Measurements from ENCODE around the gene QSOX1.
"Not testable (repeated sequence)": the region's sequence is repeated elsewhere in the genome, so short reads cannot be mapped to it uniquely, and the experiment has no call there.

Gene QSOX1

DNA sequence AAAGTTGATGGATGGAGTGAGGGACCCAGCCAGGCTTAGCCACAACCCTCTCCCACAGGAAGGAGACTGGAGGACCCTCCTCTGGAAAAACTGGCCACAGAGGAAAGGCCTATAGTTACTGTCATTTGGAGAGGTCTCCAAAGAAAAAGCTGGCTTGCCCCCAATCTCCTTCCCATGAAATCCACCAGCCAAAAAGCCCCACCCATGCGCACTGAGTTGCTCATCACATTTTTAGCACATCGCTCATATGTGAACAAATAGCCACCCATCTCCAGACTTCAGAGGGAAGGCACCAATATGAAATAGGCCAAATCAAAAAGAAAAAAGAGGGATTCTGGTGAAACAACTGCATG, 36.9 kb upstream of the QSOX1 start:
- H3K4me3 ChIP-seq (ENCODE audit: low read depth, low read length), result no peak overlapping the region
- DNase-seq (ENCODE audit: low read depth), result no peak
- TF ChIP-seq, protein P1, sequence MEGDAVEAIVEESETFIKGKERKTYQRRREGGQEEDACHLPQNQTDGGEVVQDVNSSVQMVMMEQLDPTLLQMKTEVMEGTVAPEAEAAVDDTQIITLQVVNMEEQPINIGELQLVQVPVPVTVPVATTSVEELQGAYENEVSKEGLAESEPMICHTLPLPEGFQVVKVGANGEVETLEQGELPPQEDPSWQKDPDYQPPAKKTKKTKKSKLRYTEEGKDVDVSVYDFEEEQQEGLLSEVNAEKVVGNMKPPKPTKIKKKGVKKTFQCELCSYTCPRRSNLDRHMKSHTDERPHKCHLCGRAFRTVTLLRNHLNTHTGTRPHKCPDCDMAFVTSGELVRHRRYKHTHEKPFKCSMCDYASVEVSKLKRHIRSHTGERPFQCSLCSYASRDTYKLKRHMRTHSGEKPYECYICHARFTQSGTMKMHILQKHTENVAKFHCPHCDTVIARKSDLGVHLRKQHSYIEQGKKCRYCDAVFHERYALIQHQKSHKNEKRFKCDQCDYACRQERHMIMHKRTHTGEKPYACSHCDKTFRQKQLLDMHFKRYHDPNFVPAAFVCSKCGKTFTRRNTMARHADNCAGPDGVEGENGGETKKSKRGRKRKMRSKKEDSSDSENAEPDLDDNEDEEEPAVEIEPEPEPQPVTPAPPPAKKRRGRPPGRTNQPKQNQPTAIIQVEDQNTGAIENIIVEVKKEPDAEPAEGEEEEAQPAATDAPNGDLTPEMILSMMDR (IDR thresholded peaks at IDR 0.05; ENCODE audit: insufficient read depth, low read depth, low read length, missing control alignments), result no peak

DNA sequence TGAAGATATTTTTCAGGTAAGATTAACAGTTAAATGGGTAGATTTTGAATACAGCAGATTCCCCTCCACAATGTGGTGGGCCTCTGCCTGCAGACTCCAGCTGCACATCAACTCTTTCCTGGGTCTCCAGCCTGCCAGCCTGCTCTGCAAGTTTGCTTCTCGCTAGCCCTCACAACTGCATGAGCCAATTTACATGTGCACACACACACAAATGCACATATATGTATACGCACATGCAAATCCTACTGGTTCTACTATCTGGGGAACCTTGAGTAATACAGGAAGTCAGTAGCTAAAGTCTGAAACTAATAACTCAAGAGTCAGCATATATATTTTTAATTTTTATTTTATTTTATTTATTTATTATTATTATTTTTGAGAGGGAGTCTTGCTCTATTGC, 34.8 kb upstream of the QSOX1 start:
- no peak for DNase-seq (ENCODE audit: low read depth)
- no peak overlapping the region for H3K4me3 ChIP-seq (ENCODE audit: low read depth, low read length)
- TF ChIP-seq, protein P1 (IDR thresholded peaks at IDR 0.05; ENCODE audit: insufficient read depth, low read depth, low read length, missing control alignments), result no peak

DNA sequence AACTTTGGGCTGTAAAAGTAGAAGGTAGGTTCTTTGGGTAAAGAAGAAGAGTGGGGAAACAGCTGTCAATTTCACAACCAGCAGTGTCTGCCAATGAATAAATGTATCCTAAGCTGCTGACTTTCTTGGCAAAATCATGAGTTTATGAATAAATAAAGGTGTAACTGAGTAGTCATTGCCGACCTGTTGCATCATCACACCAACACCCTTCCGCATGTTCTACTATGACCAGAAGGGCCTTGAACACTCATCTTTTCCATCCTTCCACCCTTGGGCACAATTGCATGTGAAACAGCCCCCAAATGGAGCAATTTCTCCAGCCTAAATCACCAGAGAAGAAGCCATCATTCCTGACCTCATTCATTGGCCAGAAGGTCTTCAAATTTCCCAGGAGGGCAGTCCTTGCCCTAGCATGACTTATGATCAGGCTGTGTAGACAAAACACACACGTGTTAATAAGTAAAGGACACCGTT, 31.2 kb upstream of the QSOX1 start:
- no peak overlapping the region for H3K4me3 ChIP-seq (ENCODE audit: low read depth, low read length)
- DNase-seq (ENCODE audit: low read depth), result no peak
- TF ChIP-seq, protein P1 (IDR thresholded peaks at IDR 0.05; ENCODE audit: insufficient read depth, low read depth, low read length, missing control alignments), result no peak

DNA sequence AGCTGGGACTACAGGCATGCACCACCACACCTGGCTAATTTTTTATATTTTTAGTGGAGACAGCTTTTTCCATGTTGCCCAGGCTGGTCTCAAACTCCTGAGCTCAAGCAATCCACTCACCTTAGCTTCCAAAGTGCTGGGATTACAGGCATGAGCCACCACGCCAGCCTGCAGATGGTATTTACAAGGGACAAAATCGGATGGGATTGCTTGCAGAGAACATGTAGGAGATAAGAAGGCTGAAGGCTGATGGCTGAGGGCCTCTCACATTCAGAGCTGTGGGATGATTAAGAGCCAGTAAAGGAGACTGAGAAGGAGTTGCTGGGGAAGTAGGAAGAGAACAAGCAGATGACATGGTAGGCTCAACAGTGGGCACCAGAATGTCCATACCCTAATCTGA, 24.0 kb upstream of the QSOX1 start:
- no peak for DNase-seq (ENCODE audit: low read depth)
- H3K4me3 ChIP-seq (ENCODE audit: low read depth, low read length), result no peak overlapping the region
- TF ChIP-seq, protein P1 (IDR thresholded peaks at IDR 0.05; ENCODE audit: insufficient read depth, low read depth, low read length, missing control alignments), result no peak

DNA sequence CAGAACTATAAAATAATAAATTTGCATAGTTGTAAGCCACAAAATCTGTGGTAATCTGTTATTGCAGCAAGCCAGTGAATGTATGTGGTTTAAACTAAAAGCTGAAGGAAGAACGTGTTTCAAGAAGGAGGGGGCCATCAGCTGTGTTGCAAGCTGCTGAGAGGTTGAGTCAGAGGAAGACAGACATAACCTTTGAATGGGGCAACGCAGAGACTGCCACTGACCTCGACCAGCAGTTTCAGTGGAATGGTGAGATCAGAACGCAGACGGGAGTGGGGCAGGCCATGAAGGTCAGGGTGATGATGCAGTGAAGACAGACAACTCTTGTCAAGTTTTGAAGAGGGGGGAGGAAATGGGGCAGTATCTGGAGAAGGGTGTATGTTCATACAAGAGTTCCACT, 23.2 kb upstream of the QSOX1 start:
- no peak overlapping the region for H3K4me3 ChIP-seq (ENCODE audit: low read depth, low read length)
- DNase-seq (ENCODE audit: low read depth), result no peak
- TF ChIP-seq, protein P1 (IDR thresholded peaks at IDR 0.05; ENCODE audit: insufficient read depth, low read depth, low read length, missing control alignments), result no peak

DNA sequence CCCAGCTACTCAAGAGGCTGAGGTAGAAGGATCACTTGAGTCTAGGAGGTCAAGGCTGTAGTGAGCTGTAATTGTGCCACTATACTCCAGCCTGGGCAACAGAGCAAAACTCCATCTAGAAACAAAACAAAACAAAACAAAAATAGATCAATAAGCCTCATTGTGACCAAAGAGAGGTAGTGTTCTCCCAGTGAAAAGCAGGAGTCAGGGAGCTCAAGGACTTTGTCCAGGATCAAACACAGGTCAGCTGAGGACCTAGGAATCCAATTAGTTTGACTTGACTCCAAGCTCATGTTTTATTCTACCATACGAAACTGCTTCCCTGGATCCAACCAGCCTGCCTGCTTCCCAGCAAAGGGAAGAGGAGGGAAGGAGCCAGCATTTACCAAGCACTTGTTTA, 21.5 kb upstream of the QSOX1 start:
- TF ChIP-seq, protein P1 (IDR thresholded peaks at IDR 0.05; ENCODE audit: insufficient read depth, low read depth, low read length, missing control alignments), result no peak
- no peak overlapping the region for H3K4me3 ChIP-seq (ENCODE audit: low read depth, low read length)
- no peak for DNase-seq (ENCODE audit: low read depth)

DNA sequence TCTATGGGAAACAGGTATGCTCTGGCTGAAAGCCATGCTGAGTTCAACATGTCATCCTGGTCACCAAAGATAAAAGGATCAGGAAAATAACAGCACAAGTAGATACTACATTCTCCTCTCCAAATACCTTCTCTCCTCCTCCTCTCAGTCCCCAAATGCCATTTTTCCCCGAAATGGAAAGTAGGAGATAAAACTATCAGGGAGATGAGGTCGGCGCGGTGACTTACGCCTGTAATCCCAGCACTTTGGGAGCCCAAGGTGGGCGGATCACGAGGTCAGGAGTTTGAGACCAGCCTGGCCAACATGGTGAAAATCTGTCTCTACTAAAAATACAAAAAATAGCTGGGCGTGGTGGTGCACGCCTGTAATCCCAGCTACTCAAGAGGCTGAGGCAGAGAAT, 21.0 kb upstream of the QSOX1 start:
- not testable (repeated sequence) for H3K4me3 ChIP-seq (ENCODE audit: low read depth, low read length); DNase-seq (ENCODE audit: low read depth)

All from GM12865 (cell line).